PC-9 (cell line): ENCODE measurements around the gene USE1.

Experiments
- CTCF ChIP-seq: fragments of 200-600 bp; sonication (generic); conservative IDR thresholded peaks from 2 replicates; pipeline ENCODE4 v1.6.1; 2017; ENCODE audit warnings: mixed run types, antibody characterized with exemption, mild to moderate bottlenecking, moderate library complexity
- EZH2 ChIP-seq: fragments of 200-600 bp; sonication (generic); IDR thresholded peaks from 2 replicates; pipeline ENCODE4 v1.8.0; 2017; ENCODE audit warnings: antibody characterized with exemption, low read depth

DNA sequence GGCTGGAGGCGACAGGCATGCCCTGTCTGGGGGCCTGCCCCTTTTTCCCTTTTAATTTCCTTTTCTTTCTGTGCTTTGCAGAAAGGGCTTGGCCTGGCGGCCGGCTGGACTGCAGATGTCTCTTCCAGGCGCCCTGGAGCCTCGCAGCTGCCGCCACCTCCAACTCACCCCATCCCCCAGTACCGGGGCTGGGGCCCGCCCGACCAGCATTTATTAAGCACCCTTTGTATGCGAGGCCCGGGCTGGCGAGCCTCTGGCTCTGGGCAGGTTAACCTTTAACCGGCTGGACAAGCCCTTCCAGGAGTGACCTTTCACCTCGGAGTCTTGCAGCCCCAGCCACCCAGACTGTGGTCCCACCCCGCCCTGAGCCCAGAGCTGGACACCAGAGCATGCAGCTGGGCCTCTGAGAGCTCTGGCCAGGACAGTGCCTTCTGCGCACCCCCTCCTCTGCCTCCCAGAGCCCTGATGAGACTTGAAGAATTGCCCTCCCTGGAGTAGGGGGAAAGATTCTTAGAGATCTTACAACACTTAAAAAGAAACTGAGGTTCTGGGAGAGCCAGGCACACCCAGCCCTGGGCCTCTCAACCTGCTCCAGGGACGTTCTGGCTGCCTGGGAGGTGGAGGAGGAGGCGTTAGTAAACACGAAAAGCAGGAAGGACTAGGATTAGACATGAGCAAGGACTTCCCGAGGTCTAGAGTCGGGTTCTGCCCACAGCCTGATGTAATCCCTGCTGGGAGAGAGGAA, 31.7 kb downstream of the USE1 start:
- TF ChIP-seq CTCF (no peak), EZH2 (no peak)
